HEK293T (cell line): ENCODE data around the gene AP5S1.

Experiments used
- BHLHE40 ChIP-seq: fragments of 450-650 bp; IDR thresholded peaks from 2 replicates; pipeline ENCODE4 v1.6.1; 2016; ENCODE audit warnings: mild to moderate bottlenecking, moderate library complexity, borderline replicate concordance
- FOXA1 ChIP-seq: fragments of 450-650 bp; IDR thresholded peaks from 2 replicates; pipeline ENCODE4 v1.6.1; 2016; ENCODE audit warnings: mild to moderate bottlenecking
- FOXK2 ChIP-seq: fragments of 450-650 bp; IDR thresholded peaks from 2 replicates; pipeline ENCODE4 v1.6.1; 2016; ENCODE audit warnings: mild to moderate bottlenecking
- HDGF ChIP-seq: fragments of 450-650 bp; IDR thresholded peaks from 2 replicates; pipeline ENCODE4 v1.6.1; 2017; ENCODE audit warnings: antibody characterized with exemption, borderline replicate concordance
- L3MBTL2 ChIP-seq: fragments of 450-650 bp; conservative IDR thresholded peaks from 2 replicates; pipeline ENCODE4 v1.6.1; 2016; ENCODE audit warnings: mild to moderate bottlenecking
- NFRKB ChIP-seq: fragments of 450-650 bp; IDR thresholded peaks from 2 replicates; pipeline ENCODE4 v1.6.1; 2016; ENCODE audit warnings: mild to moderate bottlenecking, moderate library complexity
- SP1 ChIP-seq: fragments of 450-650 bp; IDR thresholded peaks from 2 replicates; pipeline ENCODE4 v1.6.1; 2017
- SUZ12 ChIP-seq: fragments of 450-650 bp; IDR thresholded peaks from 2 replicates; pipeline ENCODE4 v1.6.1; 2016; ENCODE audit warnings: mild to moderate bottlenecking
- ZNF384 ChIP-seq: fragments of 450-650 bp; IDR thresholded peaks from 2 replicates; pipeline ENCODE4 v1.6.1; 2016

DNA sequence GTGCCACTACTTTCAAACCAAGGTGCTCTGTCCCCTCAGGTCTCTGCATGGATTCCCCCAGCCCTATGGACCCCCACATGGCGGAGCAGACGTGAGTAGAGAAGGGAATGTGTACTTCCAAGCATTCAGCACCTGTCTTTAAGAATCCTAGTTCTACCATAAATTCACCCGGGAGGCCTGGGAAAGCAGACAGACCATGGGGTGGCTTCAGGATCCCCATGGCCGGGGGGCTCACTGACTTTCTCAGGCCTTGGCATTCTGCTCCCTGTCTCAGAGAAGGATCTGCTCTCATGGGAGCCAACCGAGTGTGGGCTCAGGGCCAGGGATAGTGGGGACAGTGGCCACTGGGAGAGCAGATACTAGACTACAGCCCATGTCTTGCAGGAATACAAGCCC lies 22.0 kb upstream of the AP5S1 start:
- TF ChIP-seq SP1 (no peak), BHLHE40 (no peak), FOXK2 (no peak), ZNF384 (no peak), NFRKB (no peak), L3MBTL2 (no peak), FOXA1 (no peak), HDGF (no peak), SUZ12 (no peak)
